Astrocyte (in vitro differentiated cells and primary cell): ENCODE data around the gene NCMAP.

Experiments used
- EZH2 ChIP-seq: IDR thresholded peaks from 2 replicates; pipeline ENCODE4 v1.6.1; 2012; ENCODE audit warnings: mild to moderate bottlenecking, low read length, inconsistent platforms; ENCODE audit not compliant: insufficient read depth
- TF ChIP-seq, protein P1 (sequence below): IDR thresholded peaks from 2 replicates; pipeline ENCODE4 v1.5.1; 2011; ENCODE audit warnings: low read depth, mild to moderate bottlenecking, inconsistent platforms, low read length, moderate library complexity; ENCODE audit not compliant: insufficient read depth

DNA sequence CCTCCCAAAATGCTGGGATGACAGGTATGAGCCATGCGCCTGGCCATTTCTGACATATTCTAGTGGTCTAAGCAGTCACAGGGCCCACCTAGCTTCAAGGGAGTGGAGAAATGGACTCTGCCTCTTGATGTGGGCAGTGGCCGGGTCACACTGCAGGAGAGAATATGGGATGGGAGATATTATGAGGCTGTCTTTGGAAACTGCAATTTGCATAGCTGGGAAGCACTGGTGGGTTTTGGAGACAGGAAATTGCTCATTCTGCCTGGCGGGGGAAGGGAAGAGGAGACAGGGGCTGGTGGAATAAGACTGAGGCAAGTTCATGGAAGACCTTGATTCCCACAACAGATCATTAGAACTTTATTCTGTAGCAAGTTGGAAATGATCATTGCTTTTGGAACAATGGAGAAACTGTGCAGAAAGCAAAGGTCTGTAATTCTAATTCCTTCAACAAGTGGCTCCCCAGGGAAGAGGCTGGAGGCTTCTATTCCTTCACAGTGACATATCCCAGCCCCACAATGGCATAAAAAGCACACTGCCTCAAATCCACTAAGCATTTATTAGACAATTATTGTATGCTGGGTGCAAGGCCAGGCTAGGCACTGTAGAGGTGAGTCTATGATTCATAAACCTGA, 10.5 kb downstream of the NCMAP start:
- TF ChIP-seq, protein P1, sequence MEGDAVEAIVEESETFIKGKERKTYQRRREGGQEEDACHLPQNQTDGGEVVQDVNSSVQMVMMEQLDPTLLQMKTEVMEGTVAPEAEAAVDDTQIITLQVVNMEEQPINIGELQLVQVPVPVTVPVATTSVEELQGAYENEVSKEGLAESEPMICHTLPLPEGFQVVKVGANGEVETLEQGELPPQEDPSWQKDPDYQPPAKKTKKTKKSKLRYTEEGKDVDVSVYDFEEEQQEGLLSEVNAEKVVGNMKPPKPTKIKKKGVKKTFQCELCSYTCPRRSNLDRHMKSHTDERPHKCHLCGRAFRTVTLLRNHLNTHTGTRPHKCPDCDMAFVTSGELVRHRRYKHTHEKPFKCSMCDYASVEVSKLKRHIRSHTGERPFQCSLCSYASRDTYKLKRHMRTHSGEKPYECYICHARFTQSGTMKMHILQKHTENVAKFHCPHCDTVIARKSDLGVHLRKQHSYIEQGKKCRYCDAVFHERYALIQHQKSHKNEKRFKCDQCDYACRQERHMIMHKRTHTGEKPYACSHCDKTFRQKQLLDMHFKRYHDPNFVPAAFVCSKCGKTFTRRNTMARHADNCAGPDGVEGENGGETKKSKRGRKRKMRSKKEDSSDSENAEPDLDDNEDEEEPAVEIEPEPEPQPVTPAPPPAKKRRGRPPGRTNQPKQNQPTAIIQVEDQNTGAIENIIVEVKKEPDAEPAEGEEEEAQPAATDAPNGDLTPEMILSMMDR, result no peak
- no peak for TF ChIP-seq EZH2
